HepG2 (cell line): ENCODE measurements around the gene ARHGEF7. TPM values are rescaled to one million over a fixed set of nuclear protein-coding genes. Genes with fewer than 3 reads are reported as not detected.

Experiments used
- ATAC-seq: fragments of 200-7000 bp; cut with Tn5 transposase; 3 replicates; pipeline ENCODE4 v1.9.1; 2020; ENCODE audit warnings: mild to moderate bottlenecking, moderate library complexity
- BruUV-seq: library from RNA; stranded (reverse); fragments of 400-500 nt; replicated peaks from 2 replicates; lab custom pipeline; 2021; lab: Mats Ljungman, UMichigan
- CTCF ChIA-PET: fragments of 300-600 bp; formaldehyde crosslinking; extraction: SDS; loops from one replicate; lab custom pipeline; 2021; ENCODE audit warnings: low total read pairs, inconsistent platforms, low intra/inter-chr PET ratio; lab: Yijun Ruan, JAX
- POLR2A ChIA-PET: fragments of 350-600 bp; sonication (Branson Sonifier 250); formaldehyde crosslinking; loops from one replicate; lab custom pipeline; 2020; ENCODE audit warnings: antibody characterized with exemption, inconsistent platforms; lab: Yijun Ruan, JAX
- DNase-seq: peaks from one replicate; pipeline ENCODE4 v3.0.0-alpha.2; 2015; ENCODE audit warnings: low spot score
- FAIRE-seq: peaks from 3 replicates; lab custom pipeline; 2011; peaks lifted over from hg19 to GRCh38; lab: Jason Lieb, UNC
- H2AFZ ChIP-seq: one replicate; pipeline ENCODE4 v1.6.1; 2011; ENCODE audit warnings: low read length, inconsistent platforms
- H3K27ac ChIP-seq: fragments of 300-600 bp; 3 replicates; pipeline ENCODE4 v1.8.0; 2011; ENCODE audit warnings: mixed run types, mild to moderate bottlenecking, mixed read lengths, low read length, inconsistent platforms; ENCODE audit not compliant: insufficient read depth; ENCODE audit errors: extremely low read length
- H3K27me3 ChIP-seq, 2 experiments: fragments of 200-600 bp in 1 of 2; 2 replicates in 1 of 2; 3 replicates in 1 of 2; pipeline versions ENCODE4 v1.6.0 to v1.8.0; 2011; ENCODE audit warnings: low read length in 2 of 2, mild to moderate bottlenecking in 2 of 2, moderate library complexity in 2 of 2, inconsistent platforms in 1 of 2; ENCODE audit not compliant: insufficient read depth in 2 of 2, control insufficient read depth in 1 of 2
- H3K36me3 ChIP-seq, 2 experiments: fragments of 200-600 bp in 1 of 2; replicated peaks in 1 of 2; 2 replicates in 1 of 2; 3 replicates in 1 of 2; pipeline versions ENCODE4 v1.5.1 to v1.8.0; 2011; ENCODE audit warnings: low read length in 2 of 2, inconsistent platforms in 1 of 2; ENCODE audit not compliant: insufficient read depth in 2 of 2, control insufficient read depth in 1 of 2
- H3K4me1 ChIP-seq: 2 replicates; pipeline ENCODE4 v1.5.1; 2012; ENCODE audit warnings: low read length, inconsistent platforms; ENCODE audit not compliant: insufficient read depth
- H3K4me2 ChIP-seq: 2 replicates; pipeline ENCODE4 v1.6.0; 2011; ENCODE audit warnings: low read depth, low read length, inconsistent platforms
- H3K4me3 ChIP-seq, 3 experiments: fragments of 200-600 bp in 1 of 3; sonication (generic), shearing (Covaris generic) in 1 of 3; replicated peaks in 1 of 3; 2 replicates each; pipeline ENCODE4 v1.5.1; 2011 to 2016; ENCODE audit warnings: low read length in 3 of 3, inconsistent platforms in 2 of 3, low read depth in 2 of 3, mild to moderate bottlenecking in 2 of 3, control low read depth in 1 of 3, mixed read lengths in 1 of 3; ENCODE audit not compliant: insufficient read depth in 1 of 3
- H3K79me2 ChIP-seq: one replicate; pipeline ENCODE4 v1.6.1; 2011; ENCODE audit warnings: low read length, inconsistent platforms; ENCODE audit not compliant: insufficient read depth
- H3K9ac ChIP-seq: 2 replicates; pipeline ENCODE4 v1.6.0; 2011; ENCODE audit warnings: mild to moderate bottlenecking, low read depth, low read length, inconsistent platforms; ENCODE audit not compliant: insufficient read depth
- H3K9me3 ChIP-seq: 2 replicates; pipeline ENCODE4 v1.5.1; 2012; ENCODE audit warnings: mild to moderate bottlenecking, low read length
- H4K20me1 ChIP-seq: 2 replicates; pipeline ENCODE4 v1.6.0; 2011; ENCODE audit warnings: inconsistent platforms, mild to moderate bottlenecking, low read length, moderate library complexity; ENCODE audit not compliant: insufficient read depth
- AKAP8 ChIP-seq: sonication (generic); formaldehyde crosslinking; IDR thresholded peaks from 2 replicates; pipeline ENCODE4 v1.5.1; 2020; ENCODE audit warnings: mild to moderate bottlenecking, missing genetic modification reagents
- CTCF ChIP-seq: sonication (generic); formaldehyde crosslinking; IDR thresholded peaks from 2 replicates; pipeline ENCODE4 v1.5.0; 2020; ENCODE audit warnings: mild to moderate bottlenecking, missing genetic modification reagents, moderate library complexity
- DNMT1 ChIP-seq: sonication (generic); formaldehyde crosslinking; IDR thresholded peaks from 2 replicates; pipeline ENCODE4 v1.5.1; 2020; ENCODE audit warnings: mild to moderate bottlenecking, missing genetic modification reagents
- ESRRA ChIP-seq: sonication (generic); formaldehyde crosslinking; IDR thresholded peaks from 2 replicates; pipeline ENCODE4 v1.5.1; 2020; ENCODE audit warnings: mild to moderate bottlenecking, low read depth, missing genetic modification reagents
- HNF4A ChIP-seq: sonication (generic); formaldehyde crosslinking; IDR thresholded peaks from 2 replicates; pipeline ENCODE4 v1.4.0; 2020; ENCODE audit warnings: missing genetic modification reagents
- HNF4G ChIP-seq, 2 experiments: sonication (generic) in 1 of 2; formaldehyde crosslinking in 1 of 2; IDR thresholded peaks; 2 replicates each; pipeline versions ENCODE4 v1.4.0 to v1.6.1; 2011 to 2020; ENCODE audit warnings: borderline replicate concordance in 2 of 2, low read depth in 2 of 2, mild to moderate bottlenecking in 2 of 2, low read length in 1 of 2, missing genetic modification reagents in 1 of 2, moderate library complexity in 1 of 2
- HOXD1 ChIP-seq: sonication (generic); formaldehyde crosslinking; IDR thresholded peaks from 2 replicates; pipeline ENCODE4 v1.5.0; 2020; ENCODE audit warnings: missing genetic modification reagents
- JUNB ChIP-seq: sonication (generic); formaldehyde crosslinking; IDR thresholded peaks from 2 replicates; pipeline ENCODE4 v1.8.0; 2022; ENCODE audit warnings: missing genetic modification reagents, mild to moderate bottlenecking, borderline replicate concordance
- PTBP1 ChIP-seq: fragments of 200-400 bp; formaldehyde crosslinking; IDR thresholded peaks from 2 replicates; pipeline ENCODE4 v1.6.1; 2018; ENCODE audit warnings: low read length, low read depth; ENCODE audit not compliant: poor library complexity, severe bottlenecking
- ZNF205 ChIP-seq: IDR thresholded peaks from 2 replicates; pipeline ENCODE4 v1.6.1; 2018; ENCODE audit warnings: missing biosample characterization, missing genetic modification reagents
- ZNF253 ChIP-seq: sonication (generic); formaldehyde crosslinking; IDR thresholded peaks from 2 replicates; pipeline ENCODE4 v1.8.0; 2022; ENCODE audit warnings: mild to moderate bottlenecking, missing genetic modification reagents, borderline replicate concordance
- ZNF547 ChIP-seq: sonication (generic); formaldehyde crosslinking; IDR thresholded peaks from 2 replicates; pipeline ENCODE4 v1.5.1; 2020; ENCODE audit warnings: mild to moderate bottlenecking, missing genetic modification reagents
- ZNF563 ChIP-seq: sonication (generic); formaldehyde crosslinking; IDR thresholded peaks from 2 replicates; pipeline ENCODE4 v1.8.0; 2022; ENCODE audit warnings: mild to moderate bottlenecking, moderate library complexity, missing genetic modification reagents
- ZNF788 ChIP-seq: sonication (generic); formaldehyde crosslinking; IDR thresholded peaks from 2 replicates; pipeline ENCODE4 v1.5.0; 2020; ENCODE audit warnings: mild to moderate bottlenecking, missing genetic modification reagents, borderline replicate concordance
- ZNF816 ChIP-seq: sonication (generic); formaldehyde crosslinking; IDR thresholded peaks from 2 replicates; pipeline ENCODE4 v1.8.0; 2022; ENCODE audit warnings: missing genetic modification reagents, mild to moderate bottlenecking, borderline replicate concordance
- WGBS: methylation state at CpG from one replicate; pipeline ENCODE4 v1.1.6; 2017; ENCODE audit warnings: low lambda C conversion rate; 5-methylcytosine and 5-hydroxymethylcytosine counted together
- in situ Hi-C: cut with HindIII; loops from 2 replicates; pipeline ENCODE4 v1.10.0; 2017; ENCODE audit warnings: low pct_unique_long_range_greater_than_20kb; ENCODE audit not compliant: extremely low pct_ligation_motif_present
- intact Hi-C: fragments of 100-400 bp; cut with micrococcal nuclease; formaldehyde crosslinking; loops from one replicate; pipeline ENCODE4 v1.10.0; 2022; ENCODE audit not compliant: unreplicated experiment
- polyA plus RNA-seq, 8 experiments: library from polyadenylated mRNA; depleted of rRNA in 3 of 8; stranded (reverse) in 7 of 8; unstranded in 1 of 8; fragments of >200 nt; fragmentation: Illumina TruSeq in 4 of 8; extraction: Trizol in 4 of 8; gene quantifications; 2 replicates each; pipeline versions ENCODE4 v1.2.1 to v1.2.3, GENCODE V29; 2011 to 2016; ENCODE audit warnings: low read depth in 4 of 8, missing spikeins in 1 of 8, mixed read lengths in 1 of 8; ENCODE audit not compliant: insufficient read depth in 1 of 8
- total RNA-seq, 5 experiments: library from RNA; depleted of rRNA; stranded (reverse); fragments of >200 nt; fragmentation: Illumina TruSeq; extraction: Trizol; gene quantifications; 2 replicates each; pipeline ENCODE4 v1.2.3, GENCODE V29; 2016; ENCODE audit warnings: low read depth in 1 of 5
- TF ChIP-seq, protein P1 (sequence below): IDR thresholded peaks from 2 replicates; pipeline ENCODE4 v1.6.1; 2016; ENCODE audit warnings: mild to moderate bottlenecking
- TF ChIP-seq, protein P2 (sequence below): sonication (generic); formaldehyde crosslinking; IDR thresholded peaks from 2 replicates; pipeline ENCODE4 v1.9.0; 2022; ENCODE audit warnings: missing genetic modification reagents, mild to moderate bottlenecking, borderline replicate concordance
- TF ChIP-seq, protein P3 (sequence below): sonication (generic); formaldehyde crosslinking; IDR thresholded peaks from 2 replicates; pipeline ENCODE4 v1.4.0; 2020; ENCODE audit warnings: missing genetic modification reagents

The ARHGEF7 gene
- total and polyA plus RNA-seq, 2 of the 13 experiments (the other 11 are each of a cell fraction or from before 2014, with no cell fraction given): 15.7 to 22.3 TPM

GRCh38 chr13:111153977-111154332, 38.8 kb downstream of the ARHGEF7 start:
- no peaks in the 10 kb centered on the region for H3K9me3 ChIP-seq
- intact Hi-C loops: loop anchor here (1.0 to 2.0 kb wide), 3 partner anchors 38 to 85 kb away; no protein-coding TSS in a partner anchor
- FAIRE-seq (no peak), DNase-seq (peak; percentile 38), ATAC-seq (peak; percentile 80)
- no peaks in the 10 kb centered on the region for H4K20me1 ChIP-seq
- H2AFZ ChIP-seq: no peak overlapping the region
- peaks cover 0 to 4% of the 10 kb centered on the region in 2 experiments; a peak in 2 of 5 replicates for H3K27me3 ChIP-seq
- H3K36me3 ChIP-seq: no peaks in the 10 kb centered on the region
- peak overlapping the region; percentile 93 for H3K9ac ChIP-seq
- peak overlapping the region; percentile 86 to 95 (median 93) for H3K4me3 ChIP-seq
- WGBS: 4% methylated on average over 5 of the region's 31 CpGs
- peaks cover 31% of the 10 kb centered on the region for H3K4me1 ChIP-seq
- H3K4me2 ChIP-seq: peak overlapping the region; percentile 79
- peaks cover 48% of the 10 kb centered on the region for H3K79me2 ChIP-seq
- in situ Hi-C loops: no loop called here
- ChIA-PET CTCF (interaction anchor here (0.8 kb wide), 1 partner anchor 62 kb away, joined by 3 read pairs; no protein-coding TSS in a partner anchor), POLR2A (interaction anchor here (1.0 to 1.5 kb wide), 2 partner anchors 50 to 63 kb away, joined by 4 to 5 read pairs; no protein-coding TSS in a partner anchor)
- H3K27ac ChIP-seq: peak overlapping the region; percentile 96
- BruUV-seq: TSS peak; percentile 54
- TF ChIP-seq ESRRA (CRISPR knock-in tag): 0 out of 2 replicates have a peak, but pooled peaks have one; percentile 22
- peak; percentile 72 for TF ChIP-seq PTBP1
- TF ChIP-seq ZNF788 (CRISPR knock-in tag): no peak
- no peak for TF ChIP-seq HNF4G (IDR thresholded peaks at IDR 0.05; ENCODE audit: borderline replicate concordance, low read depth, low read length)
- no peak for TF ChIP-seq HNF4G (CRISPR knock-in tag; IDR thresholded peaks at IDR 0.05; ENCODE audit: borderline replicate concordance, low read depth)
- TF ChIP-seq ZNF205 (CRISPR knock-in tag): no peak
- TF ChIP-seq, protein P1, sequence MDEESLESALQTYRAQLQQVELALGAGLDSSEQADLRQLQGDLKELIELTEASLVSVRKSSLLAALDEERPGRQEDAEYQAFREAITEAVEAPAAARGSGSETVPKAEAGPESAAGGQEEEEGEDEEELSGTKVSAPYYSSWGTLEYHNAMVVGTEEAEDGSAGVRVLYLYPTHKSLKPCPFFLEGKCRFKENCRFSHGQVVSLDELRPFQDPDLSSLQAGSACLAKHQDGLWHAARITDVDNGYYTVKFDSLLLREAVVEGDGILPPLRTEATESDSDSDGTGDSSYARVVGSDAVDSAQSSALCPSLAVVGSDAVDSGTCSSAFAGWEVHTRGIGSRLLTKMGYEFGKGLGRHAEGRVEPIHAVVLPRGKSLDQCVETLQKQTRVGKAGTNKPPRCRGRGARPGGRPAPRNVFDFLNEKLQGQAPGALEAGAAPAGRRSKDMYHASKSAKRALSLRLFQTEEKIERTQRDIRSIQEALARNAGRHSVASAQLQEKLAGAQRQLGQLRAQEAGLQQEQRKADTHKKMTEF (CRISPR knock-in tag): no peak
- TF ChIP-seq HOXD1 (CRISPR knock-in tag): peak; percentile 11; the same call in 1 of the 2 replicates
- 0 out of 2 replicates have a peak, but pooled peaks have one; percentile 6 for TF ChIP-seq ZNF816
- TF ChIP-seq AKAP8 (CRISPR knock-in tag): 0 out of 2 replicates have a peak, but pooled peaks have one; percentile 38
- TF ChIP-seq, protein P2, sequence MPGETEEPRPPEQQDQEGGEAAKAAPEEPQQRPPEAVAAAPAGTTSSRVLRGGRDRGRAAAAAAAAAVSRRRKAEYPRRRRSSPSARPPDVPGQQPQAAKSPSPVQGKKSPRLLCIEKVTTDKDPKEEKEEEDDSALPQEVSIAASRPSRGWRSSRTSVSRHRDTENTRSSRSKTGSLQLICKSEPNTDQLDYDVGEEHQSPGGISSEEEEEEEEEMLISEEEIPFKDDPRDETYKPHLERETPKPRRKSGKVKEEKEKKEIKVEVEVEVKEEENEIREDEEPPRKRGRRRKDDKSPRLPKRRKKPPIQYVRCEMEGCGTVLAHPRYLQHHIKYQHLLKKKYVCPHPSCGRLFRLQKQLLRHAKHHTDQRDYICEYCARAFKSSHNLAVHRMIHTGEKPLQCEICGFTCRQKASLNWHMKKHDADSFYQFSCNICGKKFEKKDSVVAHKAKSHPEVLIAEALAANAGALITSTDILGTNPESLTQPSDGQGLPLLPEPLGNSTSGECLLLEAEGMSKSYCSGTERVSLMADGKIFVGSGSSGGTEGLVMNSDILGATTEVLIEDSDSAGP: 0 out of 2 replicates have a peak, but pooled peaks have one; percentile 3
- TF ChIP-seq ZNF547 (CRISPR knock-in tag): no peak
- TF ChIP-seq CTCF: peak; percentile 58
- TF ChIP-seq DNMT1 (CRISPR knock-in tag): peak; percentile 54; the same call in 1 of the 2 replicates
- no peak for TF ChIP-seq HNF4A
- TF ChIP-seq ZNF253 (CRISPR knock-in tag): 0 out of 2 replicates have a peak, but pooled peaks have one; percentile 5
- TF ChIP-seq ZNF563 (CRISPR knock-in tag): peak; percentile 22; the same call in 1 of the 2 replicates
- no peak for TF ChIP-seq JUNB (CRISPR knock-in tag)
- TF ChIP-seq, protein P3, sequence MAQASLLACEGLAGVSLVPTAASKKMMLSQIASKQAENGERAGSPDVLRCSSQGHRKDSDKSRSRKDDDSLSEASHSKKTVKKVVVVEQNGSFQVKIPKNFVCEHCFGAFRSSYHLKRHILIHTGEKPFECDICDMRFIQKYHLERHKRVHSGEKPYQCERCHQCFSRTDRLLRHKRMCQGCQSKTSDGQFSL (CRISPR knock-in tag): 0 out of 2 replicates have a peak, but pooled peaks have one; percentile 7
